Measurements from ENCODE around the gene FCHO2. TPM values are rescaled to one million over a fixed set of nuclear protein-coding genes. Genes with fewer than 3 reads are reported as not detected.

FCHO2 gene
- total RNA-seq, 4 donors from 2014 or later = 20.2 to 38.0 (median 28.3) TPM

DNA sequence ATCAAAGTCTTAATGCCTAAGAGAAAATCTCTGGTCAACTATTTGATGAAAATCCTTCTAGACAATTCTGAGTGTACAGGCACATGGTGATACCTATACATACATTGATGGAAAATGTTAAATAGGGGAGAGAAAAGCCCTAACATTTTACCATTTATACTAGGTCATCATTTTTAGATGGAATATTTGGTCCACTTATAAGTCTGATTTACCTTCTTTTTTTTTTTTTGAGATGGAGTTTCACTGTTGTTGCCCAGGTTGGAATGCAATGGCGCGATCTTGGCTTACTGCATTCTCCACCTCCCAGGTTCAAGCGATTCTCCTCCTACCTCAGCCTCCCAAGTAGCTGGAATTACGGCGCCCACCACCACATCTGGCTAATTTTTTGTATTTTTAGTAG is 81.7 kb downstream of the FCHO2 start:
- H3K27me3 ChIP-seq = no peaks in the 10 kb centered on the region
- no peaks in the 10 kb centered on the region for H3K4me1 ChIP-seq
- DNase-seq = no peak
- no peak for TF ChIP-seq POLR2A (IDR thresholded peaks at IDR 0.05)
- TF ChIP-seq, protein P1, sequence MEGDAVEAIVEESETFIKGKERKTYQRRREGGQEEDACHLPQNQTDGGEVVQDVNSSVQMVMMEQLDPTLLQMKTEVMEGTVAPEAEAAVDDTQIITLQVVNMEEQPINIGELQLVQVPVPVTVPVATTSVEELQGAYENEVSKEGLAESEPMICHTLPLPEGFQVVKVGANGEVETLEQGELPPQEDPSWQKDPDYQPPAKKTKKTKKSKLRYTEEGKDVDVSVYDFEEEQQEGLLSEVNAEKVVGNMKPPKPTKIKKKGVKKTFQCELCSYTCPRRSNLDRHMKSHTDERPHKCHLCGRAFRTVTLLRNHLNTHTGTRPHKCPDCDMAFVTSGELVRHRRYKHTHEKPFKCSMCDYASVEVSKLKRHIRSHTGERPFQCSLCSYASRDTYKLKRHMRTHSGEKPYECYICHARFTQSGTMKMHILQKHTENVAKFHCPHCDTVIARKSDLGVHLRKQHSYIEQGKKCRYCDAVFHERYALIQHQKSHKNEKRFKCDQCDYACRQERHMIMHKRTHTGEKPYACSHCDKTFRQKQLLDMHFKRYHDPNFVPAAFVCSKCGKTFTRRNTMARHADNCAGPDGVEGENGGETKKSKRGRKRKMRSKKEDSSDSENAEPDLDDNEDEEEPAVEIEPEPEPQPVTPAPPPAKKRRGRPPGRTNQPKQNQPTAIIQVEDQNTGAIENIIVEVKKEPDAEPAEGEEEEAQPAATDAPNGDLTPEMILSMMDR (IDR thresholded peaks at IDR 0.05) = no peak
- H3K27ac ChIP-seq = no peak overlapping the region
- no peak overlapping the region for H3K4me3 ChIP-seq
- no peaks in the 10 kb centered on the region for H3K9me3 ChIP-seq
- H3K36me3 ChIP-seq = peaks cover 0 to 35% (median 0%) of the 10 kb centered on the region in 3 donors

GRCh38 chr5:73039082-73039481 is 83.2 kb downstream of the FCHO2 start:
- no peak overlapping the region for H3K4me3 ChIP-seq
- H3K36me3 ChIP-seq = peaks cover 0 to 35% (median 0%) of the 10 kb centered on the region in 3 donors
- H3K4me1 ChIP-seq = no peaks in the 10 kb centered on the region
- no peak for TF ChIP-seq POLR2A (IDR thresholded peaks at IDR 0.05)
- TF ChIP-seq, protein P1 (IDR thresholded peaks at IDR 0.05) = no peak
- H3K27me3 ChIP-seq = no peaks in the 10 kb centered on the region
- H3K27ac ChIP-seq = no peak overlapping the region
- DNase-seq = no peak
- H3K9me3 ChIP-seq = no peaks in the 10 kb centered on the region

DNA sequence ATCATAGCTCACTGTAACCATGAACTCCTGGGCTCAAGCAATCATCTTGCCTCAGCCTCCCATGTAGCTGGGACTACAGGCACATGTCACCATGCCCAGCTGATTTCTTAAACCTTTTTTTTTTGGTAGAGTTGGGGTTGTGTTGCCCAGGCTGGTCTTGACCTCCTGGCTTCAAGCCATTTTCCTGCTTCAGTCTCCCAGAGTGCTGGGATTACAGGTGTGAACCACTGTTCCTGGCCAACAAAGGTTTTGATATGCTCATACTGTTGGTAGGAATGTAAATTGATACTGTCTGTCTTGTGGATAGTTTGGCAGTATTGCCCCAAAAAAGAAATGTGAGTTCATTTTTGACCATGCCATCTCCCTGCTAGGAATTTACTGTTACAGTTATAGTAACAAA is 87.2 kb downstream of the FCHO2 start:
- DNase-seq = no peak
- TF ChIP-seq, protein P1 (IDR thresholded peaks at IDR 0.05) = no peak
- TF ChIP-seq POLR2A (IDR thresholded peaks at IDR 0.05) = no peak
- no peaks in the 10 kb centered on the region for H3K4me1 ChIP-seq
- H3K27ac ChIP-seq = no peak overlapping the region
- H3K9me3 ChIP-seq = no peaks in the 10 kb centered on the region
- H3K36me3 ChIP-seq = peaks cover 0 to 7% (median 0%) of the 10 kb centered on the region in 3 donors
- H3K27me3 ChIP-seq = no peaks in the 10 kb centered on the region
- H3K4me3 ChIP-seq = no peak overlapping the region

- H3K27ac ChIP-seq = no peak overlapping the region
- H3K4me3 ChIP-seq = no peak overlapping the region
- H3K36me3 ChIP-seq = peaks cover 0 to 3% (median 0%) of the 10 kb centered on the region in 3 donors
- H3K4me1 ChIP-seq = no peaks in the 10 kb centered on the region
- no peak for TF ChIP-seq POLR2A (IDR thresholded peaks at IDR 0.05)
- TF ChIP-seq, protein P1 (IDR thresholded peaks at IDR 0.05) = no peak
- DNase-seq = no peak
- no peaks in the 10 kb centered on the region for H3K9me3 ChIP-seq
- no peaks in the 10 kb centered on the region for H3K27me3 ChIP-seq
Observed at GRCh38 chr5:73044546-73044945, 88.7 kb downstream of the FCHO2 start.

GRCh38 chr5:73045623-73046022 is 89.8 kb downstream of the FCHO2 start:
- no peak overlapping the region for H3K4me3 ChIP-seq
- no peaks in the 10 kb centered on the region for H3K4me1 ChIP-seq
- no peak for DNase-seq
- peaks cover 0 to 9% (median 0%) of the 10 kb centered on the region in 3 donors for H3K36me3 ChIP-seq
- no peak overlapping the region for H3K27ac ChIP-seq
- TF ChIP-seq, protein P1 (IDR thresholded peaks at IDR 0.05) = no peak
- TF ChIP-seq POLR2A (IDR thresholded peaks at IDR 0.05) = no peak
- H3K9me3 ChIP-seq = no peaks in the 10 kb centered on the region
- no peaks in the 10 kb centered on the region for H3K27me3 ChIP-seq

- Histone ChIP-seq H3K9me3 (no peaks in the 10 kb centered on the region), H3K36me3 (peaks cover 0 to 20% (median 0%) of the 10 kb centered on the region in 3 donors), H3K4me1 (no peaks in the 10 kb centered on the region), H3K27ac (no peak overlapping the region), H3K4me3 (no peak overlapping the region), H3K27me3 (no peaks in the 10 kb centered on the region)
- DNase-seq = no peak
- TF ChIP-seq POLR2A (IDR thresholded peaks at IDR 0.05) = no peak
- TF ChIP-seq, protein P1 (IDR thresholded peaks at IDR 0.05) = no peak
Observed at GRCh38 chr5:73061593-73061992, 105.8 kb downstream of the FCHO2 start.
